ENCODE measurements around the gene NME9.

The NME9 gene

GRCh38 chr3:138332472-138333073, 2.9 kb upstream of the NME9 start:
- DNase-seq, result peak; percentile 31

DNA sequence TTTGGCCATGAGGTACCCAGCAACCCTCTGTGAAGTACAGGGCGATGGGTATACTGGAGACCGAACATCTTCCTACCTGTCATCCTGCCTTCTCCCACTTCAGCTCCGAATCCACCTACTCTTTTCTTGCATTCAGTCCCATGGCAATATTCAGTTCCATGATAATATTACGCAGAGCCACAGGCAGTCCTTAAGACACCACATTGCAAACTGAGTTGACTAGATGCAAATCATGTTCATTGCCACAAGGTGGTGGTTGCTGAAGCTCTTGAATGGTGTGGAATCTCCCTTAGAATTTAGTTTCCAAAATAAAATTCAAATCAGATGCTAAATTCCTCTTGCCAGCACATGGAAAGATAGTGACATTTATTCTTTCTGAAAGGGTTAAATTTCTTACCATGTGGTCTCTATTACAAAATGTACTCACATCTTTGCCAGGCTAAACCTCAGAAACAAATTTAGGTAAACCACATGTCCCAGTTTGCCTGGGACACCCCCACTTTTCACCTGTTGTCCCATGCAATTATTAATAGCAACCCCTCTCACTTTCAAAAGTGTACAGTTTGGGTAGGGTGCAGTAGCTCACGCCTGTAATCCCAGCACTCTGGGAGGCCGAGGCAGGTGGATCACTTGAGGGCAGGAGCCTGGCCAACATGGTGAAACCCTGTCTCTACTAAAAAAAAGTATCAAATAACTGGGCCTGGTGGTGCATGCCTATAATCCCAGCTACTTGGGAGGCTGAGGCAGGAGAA, 1.7 kb upstream of the NME9 start:
- DNase-seq, result no peak

DNA sequence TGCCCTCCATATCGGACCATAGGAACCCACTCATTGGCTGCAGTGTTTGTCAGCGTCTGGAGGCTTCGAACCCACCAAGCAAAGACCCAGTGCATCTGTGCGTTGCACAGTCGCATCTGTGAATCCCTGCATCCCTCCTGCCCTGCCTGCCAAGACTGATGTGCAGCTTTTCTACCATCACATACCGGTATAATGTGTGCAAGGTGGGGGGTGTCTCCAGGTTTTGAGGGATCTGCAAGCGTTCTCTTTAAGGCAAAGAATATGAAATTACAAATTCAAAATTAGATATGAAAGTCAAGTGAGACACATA, 288 bp upstream of the NME9 start:
- no peak for DNase-seq

DNA sequence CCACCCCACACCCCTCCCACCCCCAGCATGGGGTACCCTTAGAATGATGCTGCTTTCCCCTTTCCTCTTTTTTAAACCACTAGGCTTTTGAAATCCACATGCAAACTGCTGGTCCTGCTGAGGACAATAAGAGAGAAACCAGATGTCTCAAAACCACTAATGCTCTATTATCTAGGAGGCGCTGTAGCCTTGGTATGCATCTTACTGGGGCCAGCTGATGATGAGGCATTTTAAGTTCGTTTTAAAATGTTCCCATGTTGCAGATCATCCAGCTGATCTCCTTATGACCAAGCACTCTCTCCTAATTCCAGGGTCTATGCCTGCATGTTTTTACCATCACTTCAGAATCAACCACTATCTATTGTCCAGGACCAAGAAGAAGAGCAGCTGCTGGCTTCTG, 1.3 kb downstream of the NME9 start:
- peak; percentile 27 for DNase-seq

DNA sequence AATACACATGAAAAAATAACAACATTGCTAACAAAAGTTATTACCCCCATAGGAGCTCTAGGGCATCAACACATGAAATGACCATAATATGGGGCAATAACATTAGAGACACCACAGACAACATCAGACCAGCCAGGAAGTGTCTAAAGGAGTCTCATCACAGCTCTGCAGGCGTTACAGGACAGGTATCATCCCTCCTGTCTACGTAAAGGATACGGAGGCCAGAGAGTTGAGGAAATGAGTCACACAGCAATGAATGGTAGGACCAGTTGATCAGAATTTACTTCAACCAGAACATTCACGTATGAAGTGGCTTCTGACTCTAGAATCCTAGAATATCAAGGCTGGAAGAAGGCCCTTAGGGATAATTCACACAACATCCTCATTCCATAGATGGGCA, 1.8 kb downstream of the NME9 start:
- no peak for DNase-seq

DNA sequence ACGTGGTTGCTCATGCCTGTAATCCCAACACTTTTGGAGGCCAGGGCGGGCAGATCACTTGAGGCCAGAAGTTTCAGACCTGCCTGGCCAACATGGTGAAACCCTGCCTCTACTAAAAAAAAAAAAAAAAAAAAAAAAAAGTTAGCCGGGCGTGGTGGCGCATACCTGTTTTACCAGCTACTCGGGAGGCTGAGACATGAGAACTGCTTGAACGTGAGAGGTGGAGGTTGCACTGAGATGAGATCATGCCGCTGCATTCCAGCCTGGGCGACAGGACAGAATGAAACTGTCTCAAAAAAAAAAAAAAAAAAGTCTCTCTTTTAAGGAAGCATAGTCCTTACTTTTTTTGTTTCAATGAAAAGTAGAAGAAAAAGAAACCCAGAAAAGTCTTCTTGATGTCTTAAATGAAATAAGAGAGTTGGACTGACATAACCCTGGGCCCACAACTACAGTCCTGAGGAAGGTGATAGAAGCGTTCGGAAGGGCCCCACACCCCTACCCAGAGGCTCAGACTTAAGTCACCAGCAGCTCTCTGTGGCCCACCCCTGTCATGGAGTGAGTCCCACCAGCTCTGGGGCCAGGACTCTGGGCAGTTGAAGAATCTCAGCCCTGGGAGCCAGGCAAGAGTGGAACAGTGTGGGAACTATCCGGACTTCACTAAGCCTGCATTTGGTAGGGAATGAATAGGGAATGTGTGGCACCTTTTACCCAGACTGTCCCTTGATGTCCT, 2.6 kb downstream of the NME9 start:
- no peak for DNase-seq

- DNase-seq, result no peak
These were observed 3.7 kb downstream of the NME9 start for GRCh38 chr3:138325990-138326389.

- DNase-seq, result no peak
These were observed 5.7 kb downstream of the NME9 start for GRCh38 chr3:138323971-138324370.

GRCh38 chr3:138317687-138318086, 12.0 kb downstream of the NME9 start:
- DNase-seq, result no peak

DNA sequence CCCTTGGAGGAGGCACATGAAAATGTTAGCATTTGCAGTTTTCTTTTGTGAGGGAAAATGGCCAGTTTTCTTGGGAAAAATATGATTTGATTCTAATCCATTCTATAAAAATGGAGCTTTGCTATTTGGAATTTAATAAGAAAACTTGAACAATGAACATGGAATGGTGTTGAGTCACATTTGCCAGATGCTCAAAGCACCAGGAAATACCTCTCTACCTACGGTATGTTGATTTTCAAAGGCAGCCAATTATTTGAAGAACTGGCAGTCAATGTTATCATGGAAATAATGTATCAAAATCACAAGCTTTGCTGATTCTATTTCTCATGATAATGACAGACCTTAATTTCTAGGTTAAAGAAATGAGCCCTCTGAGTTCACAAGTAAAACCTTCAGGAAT, 14.9 kb downstream of the NME9 start:
- peak; percentile 29 for DNase-seq

- DNase-seq, result no peak
These were observed 19.2 kb downstream of the NME9 start for GRCh38 chr3:138310494-138310893.

GRCh38 chr3:138308783-138309182, 20.9 kb downstream of the NME9 start:
- no peak for DNase-seq

DNA sequence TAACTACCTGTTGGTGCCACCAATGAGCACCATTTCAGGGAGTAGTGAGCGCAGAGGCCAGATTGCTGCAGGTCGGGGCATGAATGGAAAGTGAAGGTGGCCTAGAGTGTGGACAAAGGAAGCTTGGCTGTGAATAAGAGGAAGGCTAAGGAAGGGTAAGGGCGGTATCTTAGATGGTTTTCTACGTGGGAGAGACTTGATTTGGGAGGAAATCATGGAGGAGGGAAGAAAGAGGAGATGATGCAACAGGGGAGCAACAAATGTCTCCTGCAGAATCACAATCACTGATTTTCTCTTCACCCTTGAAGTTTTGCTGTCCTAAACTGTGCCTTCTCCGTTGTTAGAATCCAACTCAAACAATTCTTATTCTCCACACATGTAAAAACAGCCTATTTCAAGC, 21.8 kb downstream of the NME9 start:
- DNase-seq, result no peak

- DNase-seq, result no peak
These were observed 26.2 kb downstream of the NME9 start for GRCh38 chr3:138303474-138303873.

DNA sequence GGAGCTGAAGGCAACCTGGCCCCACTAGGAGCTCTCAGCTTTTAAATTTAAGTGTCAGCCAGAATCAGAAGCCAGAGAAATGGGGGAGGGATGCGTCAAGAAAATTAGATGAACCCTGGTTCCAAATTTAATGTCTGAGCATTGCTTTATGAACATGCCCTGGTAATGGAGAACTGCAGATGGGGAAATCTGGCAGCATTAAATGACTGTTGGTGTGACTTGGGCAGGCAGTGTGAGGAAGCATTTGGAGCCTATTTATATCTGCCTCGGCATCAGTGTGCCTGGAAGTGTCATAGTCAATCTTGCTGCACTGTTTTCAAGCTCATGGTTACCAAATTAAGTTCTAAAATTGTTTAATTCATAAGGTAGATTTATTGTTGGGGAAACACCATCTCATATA, 29.0 kb downstream of the NME9 start:
- no peak for DNase-seq

DNA sequence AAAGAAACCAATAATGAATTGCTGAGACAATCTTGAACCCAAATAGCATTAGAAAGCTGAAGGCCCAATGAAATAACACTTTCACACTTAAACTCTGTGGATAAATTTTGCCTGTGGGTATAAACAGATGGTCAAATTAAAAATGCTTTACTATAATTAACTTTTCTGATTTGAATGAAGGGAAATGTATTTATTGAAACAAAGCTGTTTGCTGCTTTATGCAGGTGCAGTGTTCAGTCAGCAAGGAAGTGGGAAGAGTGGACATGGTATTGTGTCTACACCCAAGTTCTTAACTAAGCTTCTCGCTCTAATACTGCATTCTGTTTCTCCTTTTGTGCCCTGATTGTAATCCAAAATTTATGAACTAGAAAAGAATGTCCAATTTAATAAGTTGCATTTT, 31.8 kb downstream of the NME9 start:
- DNase-seq, result no peak

GRCh38 chr3:138297059-138297607, 32.5 kb downstream of the NME9 start:
- DNase-seq, result no peak

GRCh38 chr3:138296639-138297038, 33.0 kb downstream of the NME9 start:
- DNase-seq, result no peak

GRCh38 chr3:138289701-138290100, 40.0 kb downstream of the NME9 start:
- no peak for DNase-seq

GRCh38 chr3:138289260-138289659, 40.4 kb downstream of the NME9 start:
- DNase-seq, result no peak

DNA sequence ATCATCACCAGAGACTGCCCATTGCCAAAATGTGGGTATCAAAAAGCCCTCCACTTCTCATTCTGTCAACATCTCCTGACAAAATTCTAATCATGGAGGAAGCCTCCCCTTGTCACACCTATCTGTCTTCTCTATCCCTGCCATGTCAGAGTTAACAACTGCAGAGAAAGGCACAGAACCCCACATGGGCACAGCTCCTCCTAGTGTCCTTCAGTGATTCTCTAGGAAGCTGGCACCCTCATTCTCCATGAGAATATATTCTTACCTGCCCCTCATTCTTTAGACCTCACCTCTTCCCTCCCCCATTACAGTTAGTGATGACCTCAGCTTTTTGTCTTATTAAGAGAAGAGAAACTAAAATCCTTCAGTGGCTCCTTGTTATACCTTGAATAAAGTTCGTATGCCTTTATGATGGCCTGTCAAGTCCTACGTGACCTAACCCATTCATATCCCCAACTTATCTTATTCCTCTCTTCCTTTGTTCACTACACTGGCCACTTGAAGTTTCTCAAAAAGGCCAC, 44.6 kb downstream of the NME9 start:
- DNase-seq, result no peak

DNA sequence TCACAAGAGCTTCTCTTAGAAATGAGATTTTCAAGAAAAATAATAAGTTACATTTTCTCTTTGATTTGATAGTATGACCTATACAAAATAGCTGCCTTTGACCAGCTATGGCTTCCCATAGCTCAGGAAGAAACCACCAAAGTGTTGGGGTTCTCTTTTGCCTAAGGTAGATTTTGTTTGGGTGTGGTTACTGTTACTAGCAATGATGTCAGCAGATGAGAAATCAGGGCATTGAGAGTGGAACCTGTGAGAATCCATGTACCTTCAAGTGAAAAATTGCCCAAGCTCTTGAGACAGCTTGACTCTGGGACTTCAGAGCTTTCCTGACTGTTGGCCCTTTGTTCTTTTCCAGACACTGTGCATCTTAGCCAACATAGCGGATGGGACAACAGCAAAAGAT, 45.6 kb downstream of the NME9 start:
- no peak for DNase-seq

DNA sequence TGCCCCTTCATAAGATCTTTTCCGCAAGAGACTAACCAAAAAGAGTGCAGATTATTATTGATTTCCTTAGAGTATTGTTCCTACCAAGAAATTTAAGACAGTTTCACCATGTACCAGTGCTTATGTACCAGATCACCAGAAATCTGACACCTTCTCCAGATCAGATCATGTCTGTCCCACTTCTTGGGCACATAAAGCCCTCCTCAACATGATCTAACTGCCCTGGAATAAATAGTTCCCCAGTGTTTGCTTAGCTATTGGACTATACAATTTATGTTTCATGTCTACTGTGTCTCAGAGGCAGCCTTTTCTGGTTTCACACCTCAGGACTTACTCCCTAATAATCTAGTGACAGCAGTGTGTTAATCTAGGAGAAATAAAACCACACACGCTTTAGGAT, 46.8 kb downstream of the NME9 start:
- DNase-seq, result no peak

- DNase-seq, result no peak
These were observed 48.1 kb downstream of the NME9 start for GRCh38 chr3:138281561-138281960.

All from fibroblast of skin of abdomen (primary cell).